GM12892 (cell line): Measurements from ENCODE around the gene MATN1.

Experiments
- POLR2A ChIP-seq: IDR thresholded peaks from 2 replicates; pipeline ENCODE4 v1.6.1; 2011; ENCODE audit warnings: low read depth, low read length, control low read depth
- TAF1 ChIP-seq: IDR thresholded peaks from 2 replicates; pipeline ENCODE4 v1.6.1; 2011; ENCODE audit warnings: low read depth, mild to moderate bottlenecking, control low read depth, low read length, borderline replicate concordance

- TF ChIP-seq POLR2A: no peak; the same call in 1 of the 2 replicates
- TF ChIP-seq TAF1: no peak
These were observed 32.8 kb upstream of the MATN1 start for GRCh38 chr1:30756206-30756544.
